NT2/D1 (cell line): ENCODE measurements around the gene TEX2.
"Not testable (repeated sequence)": the region's sequence is repeated elsewhere in the genome, so short reads cannot be mapped to it uniquely, and the experiment has no call there.

Experiments used
- SUZ12 ChIP-seq: IDR thresholded peaks from 2 replicates; pipeline ENCODE4 v1.6.1; 2011; ENCODE audit not compliant: insufficient read length, insufficient read depth; ENCODE audit errors: extremely low read depth
- YY1 ChIP-seq: IDR thresholded peaks from 2 replicates; pipeline ENCODE4 v1.6.1; 2011; ENCODE audit not compliant: insufficient read length, insufficient read depth
- ZNF274 ChIP-seq: IDR thresholded peaks from 2 replicates; pipeline ENCODE4 v1.6.1; 2011; ENCODE audit warnings: mild to moderate bottlenecking, low read depth, low read length

- not testable (repeated sequence) for TF ChIP-seq SUZ12, YY1, ZNF274
Measured at GRCh38 chr17:64220604-64221003, 42.5 kb downstream of the TEX2 start.
